GM12878 (cell line): Measurements from ENCODE around the gene LHFPL3. TPM values are rescaled to one million over a fixed set of nuclear protein-coding genes. Genes with fewer than 3 reads are reported as not detected.

Experiments used
- ATAC-seq: fragments of 200-7000 bp; cut with Tn5 transposase; 3 replicates; pipeline ENCODE4 v1.9.1; 2020; ENCODE audit warnings: mild to moderate bottlenecking, moderate library complexity
- BruUV-seq: library from RNA; stranded (reverse); fragments of 400-500 nt; replicated peaks from 2 replicates; lab custom pipeline; 2021; lab: Mats Ljungman, UMichigan
- CTCF ChIA-PET: fragments of 300-600 bp; sonication (Branson Sonifier 250); formaldehyde crosslinking; extraction: SDS; loops from one replicate; lab custom pipeline; 2021; ENCODE audit warnings: inconsistent platforms; lab: Yijun Ruan, JAX
- POLR2A ChIA-PET: fragments of 350-600 bp; formaldehyde crosslinking; extraction: SDS; loops from one replicate; lab custom pipeline; 2021; ENCODE audit warnings: inconsistent platforms; lab: Charles Lee
- RAD21 ChIA-PET: fragments of 300-600 bp; sonication (Branson Sonifier 250); formaldehyde crosslinking; loops from one replicate; lab custom pipeline; 2023; ENCODE audit warnings: antibody characterized with exemption; ENCODE audit not compliant: unreplicated experiment; lab: Charles Lee
- SMC1A ChIA-PET: fragments of 300-600 bp; sonication (Branson Sonifier 250); formaldehyde crosslinking; loops from one replicate; lab custom pipeline; 2023; ENCODE audit not compliant: unreplicated experiment, uncharacterized antibody; lab: Charles Lee
- DNase-seq: peaks from one replicate; pipeline ENCODE4 v3.0.0-alpha.2; 2011; ENCODE audit warnings: low read depth, low spot score
- FAIRE-seq: peaks from 3 replicates; lab custom pipeline; 2011; peaks lifted over from hg19 to GRCh38; lab: Jason Lieb, UNC
- H2AFZ ChIP-seq: 2 replicates; pipeline ENCODE4 v1.6.0; 2011; ENCODE audit warnings: low read depth, low read length, control low read depth; ENCODE audit not compliant: control insufficient read depth
- H3K27ac ChIP-seq: 2 replicates; pipeline ENCODE4 v1.5.1; 2011; ENCODE audit warnings: control low read depth; ENCODE audit not compliant: control insufficient read depth, insufficient read depth
- H3K27me3 ChIP-seq, 2 experiments: replicated peaks in 1 of 2; 2 replicates each; pipeline versions ENCODE4 v1.6.0 to v1.6.1; 2011; ENCODE audit warnings: low read length in 1 of 2; ENCODE audit not compliant: control insufficient read depth in 2 of 2, insufficient read depth in 2 of 2
- H3K36me3 ChIP-seq, 2 experiments: 2 replicates each; pipeline ENCODE4 v1.5.1; 2011; ENCODE audit warnings: low read length in 1 of 2; ENCODE audit not compliant: control insufficient read depth in 2 of 2, insufficient read depth in 2 of 2
- H3K4me1 ChIP-seq: 2 replicates; pipeline ENCODE4 v1.6.1; 2011; ENCODE audit warnings: mild to moderate bottlenecking, low read length, moderate library complexity, mixed read lengths; ENCODE audit not compliant: control insufficient read depth, insufficient read depth
- H3K4me2 ChIP-seq: 2 replicates; pipeline ENCODE4 v1.6.0; 2011; ENCODE audit warnings: control low read depth; ENCODE audit not compliant: control insufficient read depth, insufficient read depth
- H3K4me3 ChIP-seq: fragments of 200-600 bp; sonication (generic); 2 replicates; pipeline ENCODE4 v1.5.1; 2016
- H3K79me2 ChIP-seq: 2 replicates; pipeline ENCODE4 v1.6.0; 2011; ENCODE audit warnings: low read length; ENCODE audit not compliant: control insufficient read depth, insufficient read depth
- H3K9ac ChIP-seq: 2 replicates; pipeline ENCODE4 v1.8.0; 2011; ENCODE audit warnings: low read length, control low read depth, mixed read lengths; ENCODE audit not compliant: control insufficient read depth, insufficient read depth
- H3K9me3 ChIP-seq: replicated peaks from 3 replicates; pipeline ENCODE4 v1.5.1; 2011; ENCODE audit warnings: mild to moderate bottlenecking, low read length; ENCODE audit not compliant: control insufficient read depth, insufficient read depth
- H4K20me1 ChIP-seq: 2 replicates; pipeline ENCODE4 v1.6.0; 2011; ENCODE audit not compliant: control insufficient read depth, insufficient read depth
- CREB1 ChIP-seq: IDR thresholded peaks from 2 replicates; pipeline ENCODE4 v1.6.1; 2012; ENCODE audit warnings: low read depth, mild to moderate bottlenecking, inconsistent platforms
- E4F1 ChIP-seq: fragments of 450-650 bp; IDR thresholded peaks from 2 replicates; pipeline ENCODE4 v1.6.1; 2018; ENCODE audit warnings: borderline replicate concordance, mild to moderate bottlenecking; ENCODE audit not compliant: partially characterized antibody
- GABPA ChIP-seq: IDR thresholded peaks from 2 replicates; pipeline ENCODE4 v1.6.1; 2014; ENCODE audit warnings: antibody characterized with exemption, low read depth, mild to moderate bottlenecking, inconsistent platforms
- MEF2B ChIP-seq: fragments of 450-650 bp; IDR thresholded peaks from 2 replicates; pipeline ENCODE4 v1.6.1; 2018; ENCODE audit warnings: mild to moderate bottlenecking, moderate library complexity; ENCODE audit not compliant: partially characterized antibody, poor library complexity, severe bottlenecking
- NKRF ChIP-seq: fragments of 450-650 bp; conservative IDR thresholded peaks from 2 replicates; pipeline ENCODE4 v1.6.1; 2017; ENCODE audit warnings: mild to moderate bottlenecking, moderate library complexity
- RFX5 ChIP-seq: IDR thresholded peaks from 2 replicates; pipeline ENCODE4 v1.6.1; 2011; ENCODE audit warnings: low read depth, low read length, improper control_type of control experiment
- SMC3 ChIP-seq: IDR thresholded peaks from 2 replicates; pipeline ENCODE4 v1.6.1; 2011; ENCODE audit warnings: low read length, improper control_type of control experiment, borderline replicate concordance
- SUPT20H ChIP-seq: IDR thresholded peaks from 2 replicates; pipeline ENCODE4 v1.6.1; 2011; ENCODE audit warnings: low read depth, mild to moderate bottlenecking, low read length, moderate library complexity, borderline replicate concordance; ENCODE audit not compliant: control insufficient read depth
- TCF7 ChIP-seq: IDR thresholded peaks from 2 replicates; pipeline ENCODE4 v1.6.1; 2014; ENCODE audit warnings: antibody characterized with exemption, borderline replicate concordance
- YY1 ChIP-seq: IDR thresholded peaks from 2 replicates; pipeline ENCODE4 v1.6.1; 2011; ENCODE audit warnings: low read depth, mild to moderate bottlenecking, low read length
- WGBS: methylation state at CpG from one replicate; pipeline ENCODE4 v1.1.6; 2016; ENCODE audit warnings: low lambda C conversion rate; ENCODE audit not compliant: insufficient replicate concordance, insufficient coverage; ENCODE audit errors: missing lambda C conversion rate; 5-methylcytosine and 5-hydroxymethylcytosine counted together
- in situ Hi-C: fragments of 300-500 bp; cut with MboI; formaldehyde crosslinking; loops from 9 replicates; pipeline ENCODE4 v1.14.3; 2018; ENCODE audit warnings: mixed read lengths
- intact Hi-C: fragments of 100-400 bp; cut with micrococcal nuclease; formaldehyde crosslinking; loops from one replicate; pipeline ENCODE4 v1.14.2; 2022; ENCODE audit not compliant: unreplicated experiment
- polyA plus RNA-seq, 11 experiments: library from polyadenylated mRNA; depleted of rRNA in 4 of 11; unstranded in 6 of 11; stranded (reverse) in 5 of 11; fragments of >200 nt; fragmentation: Nextera tagmentation in 4 of 11; fragmentation: Illumina TruSeq in 1 of 11; extraction: Ambion mirVana in 4 of 11; extraction: Trizol in 1 of 11; gene quantifications; 1 replicate in 1 of 11; 2 replicates in 10 of 11; pipeline versions ENCODE4 v1.2.1 to v1.2.3, GENCODE V29; 2011 to 2016; ENCODE audit warnings: inconsistent platforms in 2 of 11, missing spikeins in 2 of 11, low read depth in 1 of 11
- total RNA-seq, 4 experiments: library from RNA; depleted of rRNA in 3 of 4; stranded (reverse); fragments of >200 nt in 3 of 4; fragmentation: Illumina TruSeq in 1 of 4; extraction: Trizol in 1 of 4; gene quantifications; 2 replicates each; pipeline versions ENCODE4 v1.2.1 to v1.2.3, GENCODE V29; 2013 to 2021

LHFPL3 gene
- total and polyA plus RNA-seq, 10 of the 15 experiments (the other 5 are each of a cell fraction or from before 2014, with no cell fraction given) = 0.09 TPM; not detected in 9

DNA sequence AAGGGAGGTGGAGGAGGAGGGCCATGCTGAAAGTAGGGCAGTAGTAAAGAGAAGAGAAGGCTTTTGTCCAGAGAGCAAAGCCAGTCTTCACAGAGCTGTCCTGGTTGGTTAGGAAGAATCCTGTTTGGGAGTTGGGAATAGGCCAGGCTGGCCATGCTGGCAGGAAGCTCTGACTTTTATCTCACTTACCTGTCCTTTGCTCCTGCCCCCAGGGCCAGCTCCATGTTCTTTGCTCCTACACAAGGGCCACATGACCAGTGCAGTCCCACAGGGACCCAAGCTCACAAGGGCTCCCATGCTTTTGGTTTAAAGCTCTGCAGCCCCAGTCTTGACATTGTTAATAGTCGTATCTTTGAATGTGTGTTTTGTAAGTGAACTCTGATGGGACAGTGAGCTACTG lies 524.0 kb downstream of the LHFPL3 start:
- ChIA-PET POLR2A (no interaction called here), SMC1A (interaction anchor here (1.0 to 3.1 kb wide), 5 partner anchors 26 to 211 kb away, joined by 3 to 20 read pairs (median 4); no protein-coding TSS in a partner anchor), CTCF (interaction anchor here (0.6 to 5.2 kb wide), 5 partner anchors 31 to 621 kb away, joined by 3 to 33 read pairs (median 10); no protein-coding TSS in a partner anchor), RAD21 (interaction anchor here (0.5 to 2.0 kb wide), 5 partner anchors 31 to 1061 kb away, joined by 3 to 6 read pairs (median 5); no protein-coding TSS in a partner anchor)
- intact Hi-C loops = no loop called here
- in situ Hi-C loops = no loop called here
- no peak overlapping the region for H3K9ac ChIP-seq
- no peaks in the 10 kb centered on the region for H4K20me1 ChIP-seq
- H3K4me2 ChIP-seq = no peak overlapping the region
- ATAC-seq (no peak), DNase-seq (no peak), FAIRE-seq (no peak)
- H3K27ac ChIP-seq = no peak overlapping the region
- peaks cover 4% of the 10 kb centered on the region; the same call in 1 of the 2 replicates for H3K4me1 ChIP-seq
- no peaks in the 10 kb centered on the region for H3K79me2 ChIP-seq
- whole genome bisulfite sequencing = 0% methylated on average over 1 of the region's 1 CpG
- TF ChIP-seq SUPT20H = no peak
- TF ChIP-seq MEF2B = no peak
- TF ChIP-seq TCF7 = no peak
- no peak for TF ChIP-seq SMC3
- TF ChIP-seq E4F1 = no peak
- TF ChIP-seq GABPA = no peak
- TF ChIP-seq RFX5 = no peak
- TF ChIP-seq NKRF = no peak
- TF ChIP-seq CREB1 = no peak
- TF ChIP-seq YY1 = no peak
- no TSS peak for BruUV-seq
- H3K36me3 ChIP-seq = no peaks in the 10 kb centered on the region
- H3K27me3 ChIP-seq = no peaks in the 10 kb centered on the region
- H3K9me3 ChIP-seq = no peaks in the 10 kb centered on the region
- no peak overlapping the region for H2AFZ ChIP-seq
- H3K4me3 ChIP-seq = no peak overlapping the region
